ENCODE results near the gene ARMC9.
"Not testable (repeated sequence)": the region's sequence is repeated elsewhere in the genome, so short reads cannot be mapped to it uniquely, and the experiment has no call there.

ARMC9 gene

GRCh38 chr2:231347638-231348037 lies 149.2 kb downstream of the ARMC9 start:
- no peak for DNase-seq

- DNase-seq = no peak
Observed at GRCh38 chr2:231348173-231348572, 149.7 kb downstream of the ARMC9 start.

- no peak for DNase-seq
Observed at GRCh38 chr2:231348704-231349373, 150.4 kb downstream of the ARMC9 start.

GRCh38 chr2:231349374-231349735 lies 150.9 kb downstream of the ARMC9 start:
- not testable (repeated sequence) for DNase-seq

GRCh38 chr2:231351648-231352047 lies 153.2 kb downstream of the ARMC9 start:
- DNase-seq = no peak

GRCh38 chr2:231353469-231353868 lies 155.0 kb downstream of the ARMC9 start:
- DNase-seq = no peak

- no peak for DNase-seq
Observed at GRCh38 chr2:231355508-231356465, 157.4 kb downstream of the ARMC9 start.

GRCh38 chr2:231356466-231356844 lies 158.0 kb downstream of the ARMC9 start:
- DNase-seq = no peak

- DNase-seq = no peak
Observed at GRCh38 chr2:231357048-231357447, 158.6 kb downstream of the ARMC9 start.

- no peak for DNase-seq
Observed at GRCh38 chr2:231357931-231358330, 159.5 kb downstream of the ARMC9 start.

GRCh38 chr2:231359441-231359840 lies 161.0 kb downstream of the ARMC9 start:
- no peak for DNase-seq

- no peak for DNase-seq
Observed at GRCh38 chr2:231359948-231360347, 161.5 kb downstream of the ARMC9 start.

- no peak for DNase-seq
Observed at GRCh38 chr2:231360401-231360800, 162.0 kb downstream of the ARMC9 start.

- DNase-seq = peak in 1 of 2 experiments; percentile 3
Observed at GRCh38 chr2:231360881-231361371, 162.5 kb downstream of the ARMC9 start.

GRCh38 chr2:231361701-231362554 lies 163.5 kb downstream of the ARMC9 start:
- peak; percentile 43 to 61 for DNase-seq

GRCh38 chr2:231362555-231363184 lies 164.2 kb downstream of the ARMC9 start:
- peak in 1 of 2 experiments; percentile 36 for DNase-seq

GRCh38 chr2:231364061-231364460 lies 165.6 kb downstream of the ARMC9 start:
- no peak for DNase-seq

GRCh38 chr2:231364961-231365810 lies 166.8 kb downstream of the ARMC9 start:
- DNase-seq = no peak

GRCh38 chr2:231367178-231367577 lies 168.7 kb downstream of the ARMC9 start:
- no peak for DNase-seq

- DNase-seq = no peak
Observed at GRCh38 chr2:231369580-231370428, 171.4 kb downstream of the ARMC9 start.

- DNase-seq = no peak
Observed at GRCh38 chr2:231370429-231370748, 172.0 kb downstream of the ARMC9 start.

Data from AML-193 (cell line).